ENCODE data around the gene CEP128. TPM values are rescaled to one million over a fixed set of nuclear protein-coding genes. Genes with fewer than 3 reads are reported as not detected.
A peak's percentile ranks its signal among the peaks of the same experiment; 100 is the strongest.

CEP128 gene
- total RNA-seq, 4 donors from 2014 or later: 0.82 to 3.6 (median 1.6) TPM

- no peak for TF ChIP-seq POLR2A (IDR thresholded peaks at IDR 0.05)
- TF ChIP-seq CTCF (IDR thresholded peaks at IDR 0.05 in 4 of 5, conservative IDR thresholded peaks at IDR 0.05 in 1 of 5): no peak
- DNase-seq (no peak), ATAC-seq (no peak)
- Histone ChIP-seq H3K4me1 (peaks cover 0 to 2% of the 10 kb centered on the region in 2 donors), H3K4me3 (no peak overlapping the region), H3K36me3 (peaks cover 0 to 1% of the 10 kb centered on the region in 2 donors), H3K27me3 (no peaks in the 10 kb centered on the region), H3K27ac (no peak overlapping the region), H3K9me3 (no peaks in the 10 kb centered on the region)
- intact Hi-C loops (cut with DNase I; ENCODE audit: low total_unique reads): no loop called here
- in situ Hi-C loops (cut with MboI; ENCODE audit: low sequenced_read_pairs in 4 of 4): no loop called here
Measured at GRCh38 chr14:80464531-80465149, 476.9 kb downstream of the CEP128 start.

GRCh38 chr14:80456209-80456608, 485.3 kb downstream of the CEP128 start:
- intact Hi-C loops (cut with DNase I; ENCODE audit: low total_unique reads): no loop called here
- H3K9me3 ChIP-seq: no peaks in the 10 kb centered on the region
- TF ChIP-seq POLR2A (IDR thresholded peaks at IDR 0.05): no peak
- no peak for TF ChIP-seq CTCF (IDR thresholded peaks at IDR 0.05 in 4 of 5, conservative IDR thresholded peaks at IDR 0.05 in 1 of 5)
- no peaks in the 10 kb centered on the region for H3K27me3 ChIP-seq
- H3K36me3 ChIP-seq: no peaks in the 10 kb centered on the region
- DNase-seq (peak in 1 of 2 donors; percentile 6), ATAC-seq (peak; percentile 69 to 73)
- peaks cover 0 to 11% of the 10 kb centered on the region in 2 donors for H3K4me1 ChIP-seq
- H3K4me3 ChIP-seq: peak overlapping the region in 3 of 4 donors; percentile 41 to 43 (median 42)
- in situ Hi-C loops (cut with MboI; ENCODE audit: low sequenced_read_pairs in 4 of 4): no loop called here
- H3K27ac ChIP-seq: peak overlapping the region; percentile 55 to 81 (median 67)

- DNase-seq: peak; percentile 38 to 61
- Histone ChIP-seq H3K4me1 (peaks cover 0 to 11% of the 10 kb centered on the region in 2 donors), H3K4me3 (peak overlapping the region; percentile 8 to 43 (median 42)), H3K9me3 (no peaks in the 10 kb centered on the region), H3K27ac (peak overlapping the region; percentile 55 to 81 (median 67)), H3K36me3 (no peaks in the 10 kb centered on the region), H3K27me3 (no peaks in the 10 kb centered on the region)
- no peak for TF ChIP-seq CTCF (IDR thresholded peaks at IDR 0.05 in 4 of 5, conservative IDR thresholded peaks at IDR 0.05 in 1 of 5)
- peak in 1 of 2 donors; percentile 10 for TF ChIP-seq POLR2A (IDR thresholded peaks at IDR 0.05)
- peak; percentile 88 to 90 for ATAC-seq
- intact Hi-C loops (cut with DNase I; ENCODE audit: low total_unique reads) (no loop called here), in situ Hi-C loops (cut with MboI; ENCODE audit: low sequenced_read_pairs in 4 of 4) (no loop called here)
Measured at GRCh38 chr14:80455031-80455430, 486.5 kb downstream of the CEP128 start.

GRCh38 chr14:80448267-80448666, 493.3 kb downstream of the CEP128 start:
- Histone ChIP-seq H3K27me3 (no peaks in the 10 kb centered on the region), H3K9me3 (no peaks in the 10 kb centered on the region), H3K4me3 (no peak overlapping the region), H3K4me1 (no peaks in the 10 kb centered on the region), H3K36me3 (no peaks in the 10 kb centered on the region), H3K27ac (no peak overlapping the region)
- intact Hi-C loops (cut with DNase I; ENCODE audit: low total_unique reads) (no loop called here), in situ Hi-C loops (cut with MboI; ENCODE audit: low sequenced_read_pairs in 4 of 4) (no loop called here)
- DNase-seq: no peak
- no peak for ATAC-seq
- TF ChIP-seq CTCF (IDR thresholded peaks at IDR 0.05 in 4 of 5, conservative IDR thresholded peaks at IDR 0.05 in 1 of 5) (no peak), POLR2A (IDR thresholded peaks at IDR 0.05) (no peak)

GRCh38 chr14:80447392-80447791, 494.1 kb downstream of the CEP128 start:
- no peak for ATAC-seq
- no peak overlapping the region for H3K4me3 ChIP-seq
- H3K9me3 ChIP-seq: no peaks in the 10 kb centered on the region
- H3K27me3 ChIP-seq: no peaks in the 10 kb centered on the region
- H3K36me3 ChIP-seq: no peaks in the 10 kb centered on the region
- in situ Hi-C loops (cut with MboI; ENCODE audit: low sequenced_read_pairs in 4 of 4) (no loop called here), intact Hi-C loops (cut with DNase I; ENCODE audit: low total_unique reads) (no loop called here)
- no peak overlapping the region for H3K27ac ChIP-seq
- no peaks in the 10 kb centered on the region for H3K4me1 ChIP-seq
- DNase-seq: no peak
- TF ChIP-seq CTCF (IDR thresholded peaks at IDR 0.05 in 4 of 5, conservative IDR thresholded peaks at IDR 0.05 in 1 of 5) (no peak), POLR2A (IDR thresholded peaks at IDR 0.05) (no peak)

All from gastrocnemius medialis (tissue), 4 donors.